PC-3 (cell line): Measurements from ENCODE around the gene NIM1K. TPM values are rescaled to one million over a fixed set of nuclear protein-coding genes. Genes with fewer than 3 reads are reported as not detected.

ENCODE experiments used
- ATAC-seq: fragments of 200-7000 bp; cut with Tn5 transposase; 2 replicates; pipeline ENCODE4 v1.9.1; 2020; ENCODE audit warnings: mild to moderate bottlenecking, moderate library complexity
- BruUV-seq: library from RNA; stranded (reverse); fragments of 400-500 nt; replicated peaks from 2 replicates; lab custom pipeline; 2021; lab: Mats Ljungman, UMichigan
- CTCF ChIA-PET: fragments of 300-600 bp; sonication (Branson Sonifier 250); formaldehyde crosslinking; loops from one replicate; lab custom pipeline; 2022; ENCODE audit warnings: antibody characterized with exemption; lab: Charles Lee
- POLR2A ChIA-PET: fragments of 300-600 bp; sonication (Branson Sonifier 250); formaldehyde crosslinking; loops from one replicate; lab custom pipeline; 2022; ENCODE audit warnings: antibody characterized with exemption; ENCODE audit not compliant: unreplicated experiment; lab: Charles Lee
- DNase-seq: peaks from one replicate; pipeline ENCODE4 v3.0.0-alpha.2; 2015
- H2AFZ ChIP-seq: fragments of 300-600 bp; sonication (generic); 2 replicates; pipeline ENCODE4 v1.6.0; 2016; ENCODE audit warnings: antibody characterized with exemption, low read length
- H3F3A ChIP-seq: fragments of 300-600 bp; sonication (generic); one replicate; pipeline ENCODE4 v1.6.0; 2017; ENCODE audit warnings: antibody characterized with exemption, low read length, control low read depth, mild to moderate bottlenecking; ENCODE audit not compliant: unreplicated experiment
- H3K27ac ChIP-seq: fragments of 300-600 bp; sonication (generic); 2 replicates; pipeline ENCODE4 v1.5.1; 2016; ENCODE audit warnings: mild to moderate bottlenecking, low read length
- H3K27me3 ChIP-seq: fragments of 300-600 bp; sonication (generic); 2 replicates; pipeline ENCODE4 v1.6.1; 2016; ENCODE audit warnings: low read length, mixed read lengths
- H3K36me3 ChIP-seq: fragments of 300-600 bp; sonication (generic); 2 replicates; pipeline ENCODE4 v1.6.1; 2016; ENCODE audit warnings: low read depth, mixed run types, low read length, mixed read lengths
- H3K4me1 ChIP-seq: fragments of 300-600 bp; sonication (generic); 2 replicates; pipeline ENCODE4 v1.5.1; 2016; ENCODE audit warnings: low read length; ENCODE audit not compliant: insufficient read depth
- H3K4me2 ChIP-seq: fragments of 300-600 bp; sonication (generic); 2 replicates; pipeline ENCODE4 v1.6.0; 2016; ENCODE audit warnings: low read length
- H3K4me3 ChIP-seq: fragments of 300-600 bp; sonication (generic); 2 replicates; pipeline ENCODE4 v1.5.1; 2016; ENCODE audit warnings: mild to moderate bottlenecking, low read length, mixed read lengths
- H3K79me2 ChIP-seq: fragments of 300-600 bp; sonication (generic); 2 replicates; pipeline ENCODE4 v1.6.1; 2017; ENCODE audit warnings: low read length, mixed read lengths
- H3K9ac ChIP-seq: fragments of 300-600 bp; sonication (generic); 2 replicates; pipeline ENCODE4 v1.6.0; 2016; ENCODE audit warnings: mild to moderate bottlenecking, low read length
- H3K9me2 ChIP-seq: fragments of 300-600 bp; sonication (generic); replicated peaks from 2 replicates; pipeline ENCODE4 v1.6.1; 2016; ENCODE audit warnings: mixed run types, low read length, mixed read lengths
- H3K9me3 ChIP-seq: fragments of 300-600 bp; sonication (generic); 2 replicates; pipeline ENCODE4 v1.6.1; 2016; ENCODE audit warnings: low read length, mixed read lengths
- H4K20me1 ChIP-seq: fragments of 300-600 bp; sonication (generic); 2 replicates; pipeline ENCODE4 v1.6.1; 2016; ENCODE audit warnings: low read length, mixed read lengths
- CTCF ChIP-seq: fragments of 300-600 bp; sonication (generic); conservative IDR thresholded peaks from 2 replicates; pipeline ENCODE4 v1.5.1; 2017; ENCODE audit warnings: antibody characterized with exemption, low read depth, mild to moderate bottlenecking, low read length
- EZH2 ChIP-seq: fragments of 300-600 bp; sonication (generic); IDR thresholded peaks from one replicate; pipeline ENCODE4 v1.6.1; 2017; ENCODE audit warnings: antibody characterized with exemption, mild to moderate bottlenecking, low read length; ENCODE audit not compliant: unreplicated experiment
- EZH2phosphoT487 ChIP-seq: fragments of 300-600 bp; sonication (generic); IDR thresholded peaks from 2 replicates; pipeline ENCODE4 v1.6.1; 2018; ENCODE audit warnings: mild to moderate bottlenecking, antibody characterized with exemption, low read length, borderline replicate concordance
- intact Hi-C: fragments of 100-400 bp; cut with micrococcal nuclease; formaldehyde crosslinking; loops from 2 replicates; pipeline ENCODE4 v1.9.0; 2023
- total RNA-seq: library from RNA; depleted of rRNA; stranded (reverse); fragments of >200 nt; gene quantifications from 2 replicates; pipeline ENCODE4 v1.2.3, GENCODE V29; 2014

Gene NIM1K
- total RNA-seq, 1 experiment from 2014 or later, result 0.26 TPM

- Histone ChIP-seq H3K9me3 (no peaks in the 10 kb centered on the region), H3F3A (no peaks in the 10 kb centered on the region), H3K4me2 (no peak overlapping the region), H3K27ac (no peak overlapping the region), H3K4me1 (peaks cover 5% of the 10 kb centered on the region), H2AFZ (no peak overlapping the region), H3K79me2 (no peaks in the 10 kb centered on the region), H4K20me1 (no peaks in the 10 kb centered on the region), H3K27me3 (no peaks in the 10 kb centered on the region), H3K36me3 (no peaks in the 10 kb centered on the region), H3K4me3 (no peak overlapping the region), H3K9me2 (no peaks in the 10 kb centered on the region), H3K9ac (no peak overlapping the region)
- ATAC-seq (no peak), DNase-seq (no peak)
- ChIA-PET CTCF (no interaction called here), POLR2A (no interaction called here)
- no peak for TF ChIP-seq CTCF
- no peak for TF ChIP-seq EZH2phosphoT487
- no peak for TF ChIP-seq EZH2
- no TSS peak for BruUV-seq
- intact Hi-C loops, result no loop called here
Measured at GRCh38 chr5:43243270-43243669, 51.2 kb downstream of the NIM1K start.

- ATAC-seq, result no peak
- CTCF ChIA-PET, result no interaction called here
Measured at GRCh38 chr5:43244823-43245565, 53.0 kb downstream of the NIM1K start.

More at GRCh38 chr5:43244823-43245565, 53.0 kb downstream of the NIM1K start:
- BruUV-seq, result no TSS peak
- H2AFZ ChIP-seq, result no peak overlapping the region
- no peaks in the 10 kb centered on the region for H3K79me2 ChIP-seq
- H3K4me1 ChIP-seq, result peaks cover 7% of the 10 kb centered on the region
- no peaks in the 10 kb centered on the region for H3K9me3 ChIP-seq
- H3K36me3 ChIP-seq, result no peaks in the 10 kb centered on the region
- H3K27ac ChIP-seq, result no peak overlapping the region
- POLR2A ChIA-PET, result no interaction called here
- TF ChIP-seq EZH2 (no peak), CTCF (no peak), EZH2phosphoT487 (no peak)
- no peaks in the 10 kb centered on the region for H4K20me1 ChIP-seq
- no peaks in the 10 kb centered on the region for H3K27me3 ChIP-seq
- H3K9ac ChIP-seq, result no peak overlapping the region
- no peak overlapping the region for H3K4me3 ChIP-seq
- DNase-seq, result no peak
- no peaks in the 10 kb centered on the region for H3F3A ChIP-seq
- H3K9me2 ChIP-seq, result no peaks in the 10 kb centered on the region
- intact Hi-C loops, result no loop called here
- H3K4me2 ChIP-seq, result no peak overlapping the region
